T-cell (primary cell): ENCODE results near the gene PIP4K2B. TPM values are rescaled to one million over a fixed set of nuclear protein-coding genes. Genes with fewer than 3 reads are reported as not detected.

Source experiments
- ATAC-seq, 4 experiments: fragments of 200-7000 bp in 3 of 4; fragments of 150-1000 bp in 1 of 4; cut with Tn5 transposase; replicated peaks in 1 of 4; 1 replicate in 3 of 4; 2 replicates in 1 of 4; pipeline ENCODE4 v1.10.0; 2021; ENCODE audit warnings: moderate library complexity in 3 of 4, mild to moderate bottlenecking in 2 of 4, moderate number of reproducible peaks in 1 of 4
- CTCF ChIA-PET, 2 donors: fragments of 300-600 bp; sonication (Branson Sonifier 250); formaldehyde crosslinking; loops; one replicate each; lab custom pipeline; 2022; ENCODE audit warnings: antibody characterized with exemption in 2 of 2; lab: Charles Lee
- POLR2A ChIA-PET, 2 donors: fragments of 300-600 bp; sonication (Branson Sonifier 250); formaldehyde crosslinking; loops; one replicate each; lab custom pipeline; 2022; ENCODE audit warnings: antibody characterized with exemption in 2 of 2; lab: Charles Lee
- DNase-seq, 35 experiments: peaks; one replicate each; pipeline versions ENCODE4 v3.0.0 to v3.0.0-alpha.2; 2013 to 2023
- H3K27ac ChIP-seq: one replicate; pipeline ENCODE4 v1.5.1; 2013; ENCODE audit warnings: low read length
- H3K27me3 ChIP-seq, 2 experiments: replicated peaks in 1 of 2; 1 replicate in 1 of 2; 2 replicates in 1 of 2; pipeline versions ENCODE4 v1.6.1 to v1.7.0; 2013; ENCODE audit warnings: low read length in 1 of 2, mixed read lengths in 1 of 2; ENCODE audit not compliant: control insufficient read depth in 2 of 2, insufficient read depth in 2 of 2; ENCODE audit errors: extremely low read depth in 1 of 2
- H3K36me3 ChIP-seq, 2 donors: 1 replicate in 1 of 2; 2 replicates in 1 of 2; pipeline versions ENCODE4 v1.6.1 to v1.7.0; 2013; ENCODE audit warnings: low read length in 1 of 2; ENCODE audit not compliant: control insufficient read depth in 2 of 2, insufficient read depth in 1 of 2; ENCODE audit errors: extremely low read depth in 1 of 2
- H3K4me1 ChIP-seq, 2 experiments: 1 replicate in 1 of 2; 2 replicates in 1 of 2; pipeline versions ENCODE4 v1.6.1 to v1.7.0; 2013; ENCODE audit warnings: low read length in 2 of 2, mixed read lengths in 1 of 2; ENCODE audit not compliant: insufficient read depth in 2 of 2, control insufficient read depth in 1 of 2; ENCODE audit errors: extremely low read depth in 1 of 2
- H3K4me3 ChIP-seq, 2 donors: 1 replicate in 1 of 2; 2 replicates in 1 of 2; pipeline versions ENCODE4 v1.5.1 to v1.7.0; 2013; ENCODE audit warnings: mild to moderate bottlenecking in 2 of 2, low read length in 1 of 2, moderate library complexity in 1 of 2; ENCODE audit not compliant: control insufficient read depth in 1 of 2; ENCODE audit errors: extremely low read depth in 1 of 2
- H3K9me3 ChIP-seq: 2 replicates; pipeline ENCODE4 v1.7.0; 2013
- H3K27ac Mint-ChIP-seq, 2 donors: one replicate each; pipeline ENCODE4 v1.8.0; 2020 to 2021; ENCODE audit warnings: mild to moderate bottlenecking in 2 of 2, mixed read lengths in 2 of 2
- H3K27me3 Mint-ChIP-seq, 2 donors: one replicate each; pipeline ENCODE4 v1.8.0; 2021 to 2022; ENCODE audit warnings: mixed read lengths in 2 of 2
- H3K36me3 Mint-ChIP-seq: one replicate; pipeline ENCODE4 v1.8.0; 2021; ENCODE audit warnings: mixed read lengths
- H3K4me1 Mint-ChIP-seq, 3 donors: one replicate each; pipeline ENCODE4 v1.8.0; 2020 to 2022; ENCODE audit warnings: mixed read lengths in 3 of 3, mild to moderate bottlenecking in 1 of 3
- H3K4me3 Mint-ChIP-seq, 3 donors: one replicate each; pipeline ENCODE4 v1.8.0; 2020 to 2022; ENCODE audit warnings: mild to moderate bottlenecking in 3 of 3, mixed read lengths in 3 of 3, moderate library complexity in 3 of 3
- H3K9me3 Mint-ChIP-seq, 3 donors: one replicate each; pipeline ENCODE4 v1.8.0; 2020 to 2022; ENCODE audit warnings: mixed read lengths in 3 of 3
- WGBS: methylation state at CpG from one replicate; pipeline ENCODE4 v1.1.5; 2013; ENCODE audit warnings: missing lambda C conversion rate; ENCODE audit not compliant: insufficient coverage; 5-methylcytosine and 5-hydroxymethylcytosine counted together
- total RNA-seq, 35 experiments: library from RNA in 6 of 35; stranded (reverse) in 6 of 35; fragments of 120-200 nt in 1 of 35; gene quantifications; one replicate each; pipeline versions ENCODE4 v1.2.1 to v1.2.4 and lab custom pipeline; 2013 to 2026

The PIP4K2B gene
- total RNA-seq, 5 donors from 2014 or later (not counting 1 experiment from before 2014, with no cell fraction given): 36.4 to 60.3 (median 52.6) TPM

DNA sequence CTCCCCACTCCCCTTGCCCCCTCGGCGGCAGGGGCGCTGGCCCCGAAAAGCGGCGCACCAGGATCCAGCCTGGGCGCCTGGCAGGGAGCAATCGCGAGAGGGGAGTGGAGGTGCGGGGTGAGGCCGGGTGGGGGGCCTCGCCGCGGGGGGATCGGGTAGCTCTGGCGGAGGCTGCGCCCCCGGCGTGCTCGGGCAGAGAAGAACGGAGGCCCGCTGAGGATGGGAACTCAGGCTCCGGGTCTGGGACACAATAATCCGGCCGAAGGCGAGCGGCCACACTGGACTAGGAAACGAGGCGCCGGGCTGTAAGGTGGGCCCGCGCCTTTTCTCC lies 50.5 kb downstream of the PIP4K2B start:
- H3K4me3 ChIP-seq: peak overlapping the region; percentile 32 to 72
- Mint-ChIP-seq H3K27ac (no peak overlapping the region), H3K4me3 (peak overlapping the region; percentile 43 to 88 (median 57)), H3K9me3 (no peaks in the 10 kb centered on the region), H3K27me3 (peaks cover 21 to 58% of the 10 kb centered on the region in 2 donors), H3K36me3 (peaks cover 6% of the 10 kb centered on the region), H3K4me1 (peaks cover 53 to 56% (median 54%) of the 10 kb centered on the region in 3 donors)
- ATAC-seq: no peak
- peaks cover 0 to 2% of the 10 kb centered on the region in 2 donors for H3K36me3 ChIP-seq
- H3K4me1 ChIP-seq: peaks cover 36 to 74% of the 10 kb centered on the region in 2 experiments
- ChIA-PET CTCF (interaction anchor here in 1 of 2 donors (0.5 kb wide), 1 partner anchor 12 kb away, joined by 5 read pairs; no protein-coding TSS in a partner anchor), POLR2A (no interaction called here)
- no peak for DNase-seq
- peaks cover 4 to 65% of the 10 kb centered on the region in 2 experiments for H3K27me3 ChIP-seq
- H3K9me3 ChIP-seq: no peaks in the 10 kb centered on the region
- no peak overlapping the region for H3K27ac ChIP-seq
- under 1% methylated on average over 29 of the region's 32 CpGs for WGBS

DNA sequence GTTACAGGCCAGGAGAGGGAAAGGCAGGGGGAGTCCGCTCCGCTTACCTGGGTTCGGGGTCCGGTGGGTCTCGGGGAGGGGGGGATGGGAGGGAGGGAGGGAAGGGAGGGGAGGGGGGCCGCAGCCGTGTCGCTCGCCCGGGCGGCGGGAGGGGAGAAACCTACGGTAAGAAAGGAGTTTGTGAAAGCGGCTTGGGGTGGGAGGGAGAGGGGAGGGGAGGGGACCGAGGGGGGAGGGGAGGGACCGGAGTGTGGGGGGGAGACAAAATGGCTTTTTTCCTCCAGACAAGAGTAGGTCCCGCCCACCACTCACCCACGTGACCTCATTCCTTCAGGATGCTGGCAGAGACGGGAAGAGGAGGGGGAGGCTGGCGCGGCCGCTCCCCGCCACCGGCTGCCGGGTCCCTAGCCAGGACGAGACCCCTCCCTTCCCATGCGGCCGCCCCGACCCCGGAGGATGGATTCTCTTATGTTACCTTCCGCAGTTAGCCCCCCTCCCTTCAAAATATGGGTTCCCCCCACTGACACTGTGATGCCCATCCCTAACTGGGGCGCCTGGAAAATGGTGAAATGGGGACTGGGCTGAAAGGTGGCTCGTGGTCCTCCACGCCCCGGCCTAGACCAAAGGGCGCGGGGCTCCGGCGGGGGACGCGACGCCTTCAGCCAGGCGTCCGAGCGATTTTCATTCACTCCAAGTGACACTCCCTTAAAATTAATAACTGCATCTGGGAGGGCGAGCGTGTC lies 51.0 kb downstream of the PIP4K2B start, which contains the start of gene PCGF2:
PCGF2 (minus strand) TSS at position 188 of the 743 bp plus-strand sequence. CDS start 7,934 bp downstream, outside the sequence.
- H3K27me3 ChIP-seq: peaks cover 4 to 70% of the 10 kb centered on the region in 2 experiments
- H3K4me1 Mint-ChIP-seq: peaks cover 49 to 51% (median 49%) of the 10 kb centered on the region in 3 donors
- H3K4me3 Mint-ChIP-seq: peak within 1 kb of the TSS; percentile 64 to 88 (median 72)

DNA sequence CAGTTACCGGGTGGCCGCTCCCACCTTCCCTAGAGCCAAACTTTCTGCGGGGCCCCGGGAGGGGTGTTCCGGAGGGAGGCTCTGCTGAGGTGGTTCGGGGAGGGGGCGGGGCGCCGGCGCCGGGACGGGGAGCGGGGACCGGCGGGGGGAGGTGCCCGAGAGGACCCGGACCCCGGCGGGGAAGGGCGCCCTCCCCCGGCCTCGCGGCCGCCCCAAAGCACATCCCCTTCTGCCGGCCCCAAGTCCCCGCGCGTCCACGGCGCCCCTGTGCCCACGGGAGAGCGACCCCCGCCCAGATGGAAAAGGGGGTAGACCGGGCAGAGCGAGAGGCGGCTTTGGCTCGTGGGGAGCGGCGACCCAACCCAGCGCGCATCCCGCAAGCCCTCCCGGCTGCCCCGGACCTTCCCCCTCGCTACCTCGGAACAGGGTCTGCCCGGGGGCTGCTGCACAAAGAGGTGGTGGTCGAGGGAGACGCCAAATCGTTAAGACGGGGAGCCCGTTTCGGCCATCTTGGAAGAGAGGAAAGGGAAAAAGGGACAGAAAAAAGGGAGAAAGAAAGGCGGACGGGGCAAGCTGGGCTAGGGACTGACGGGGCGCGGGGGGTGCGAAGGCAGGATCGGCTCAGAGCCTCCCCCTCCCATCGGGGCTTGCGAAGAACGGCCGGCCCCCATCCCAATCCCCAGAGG lies 51.8 kb downstream of the PIP4K2B start:
- under 1% methylated on average over 46 of the region's 64 CpGs for WGBS
- no peaks in the 10 kb centered on the region for H3K9me3 ChIP-seq
- peaks cover 36 to 62% of the 10 kb centered on the region in 2 experiments for H3K4me1 ChIP-seq
- H3K4me1 Mint-ChIP-seq: peaks cover 42 to 47% (median 45%) of the 10 kb centered on the region in 3 donors
- no peak overlapping the region for H3K27ac ChIP-seq
- POLR2A ChIA-PET: no interaction called here
- ATAC-seq (no peak), DNase-seq (peak in 1 of 35 experiments; percentile 26)
- H3K27ac Mint-ChIP-seq: no peak overlapping the region
- peak overlapping the region; percentile 38 to 58 for H3K4me3 ChIP-seq
- peak overlapping the region; percentile 64 to 72 (median 70) for H3K4me3 Mint-ChIP-seq
- H3K27me3 ChIP-seq: peaks cover 4 to 74% of the 10 kb centered on the region in 2 experiments
- H3K9me3 Mint-ChIP-seq: no peaks in the 10 kb centered on the region
- CTCF ChIA-PET: no interaction called here
- peaks cover 21 to 68% of the 10 kb centered on the region in 2 donors for H3K27me3 Mint-ChIP-seq
- H3K36me3 Mint-ChIP-seq: peaks cover 2% of the 10 kb centered on the region
- H3K36me3 ChIP-seq: no peaks in the 10 kb centered on the region

More for the DNA sequence above, 51.0 kb downstream of the PIP4K2B start, which contains the start of gene PCGF2:
- peaks cover 3% of the 10 kb centered on the region for H3K36me3 Mint-ChIP-seq
- H3K27ac Mint-ChIP-seq: no peak within 1 kb of the TSS
- DNase-seq (no peak), ATAC-seq (no peak)
- peak within 1 kb of the TSS; percentile 38 to 72 for H3K4me3 ChIP-seq
- H3K9me3 Mint-ChIP-seq: no peaks in the 10 kb centered on the region
- no peaks in the 10 kb centered on the region for H3K36me3 ChIP-seq
- ChIA-PET POLR2A (no interaction called here), CTCF (no interaction called here)
- no peak within 1 kb of the TSS for H3K27ac ChIP-seq
- 3% methylated on average over 12 of the region's 47 CpGs for whole genome bisulfite sequencing
- peaks cover 36 to 68% of the 10 kb centered on the region in 2 experiments for H3K4me1 ChIP-seq
- peaks cover 21 to 63% of the 10 kb centered on the region in 2 donors for H3K27me3 Mint-ChIP-seq
- no peaks in the 10 kb centered on the region for H3K9me3 ChIP-seq

DNA sequence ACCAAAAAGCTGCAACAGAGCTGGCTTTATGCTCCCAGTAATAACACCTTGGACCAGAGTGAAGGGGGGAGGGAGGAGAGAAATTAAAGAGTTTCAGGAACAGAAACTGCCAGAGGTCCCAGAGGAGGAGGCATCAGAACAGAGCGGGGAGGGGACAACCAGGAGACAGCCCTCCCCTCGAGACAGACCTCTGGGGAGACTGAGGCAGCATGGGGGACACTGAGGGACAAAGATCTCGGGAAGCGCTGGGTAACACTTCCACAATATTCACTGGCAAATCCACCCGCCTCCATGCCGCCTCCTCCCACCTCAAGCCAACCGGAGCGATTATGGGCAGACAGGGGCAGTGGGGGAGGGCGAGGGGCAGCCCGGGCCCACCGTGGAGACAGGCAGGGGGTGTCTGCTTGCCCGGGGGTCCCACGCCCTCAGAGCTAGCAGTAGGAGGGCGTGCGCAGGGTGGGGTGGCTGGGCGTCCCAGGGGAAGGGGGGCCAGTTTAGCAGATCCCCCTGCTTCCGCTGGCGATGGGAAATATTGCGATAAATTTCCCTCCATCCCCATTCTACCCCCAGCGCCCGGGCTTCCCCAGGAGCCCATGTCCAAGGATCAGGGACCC lies 52.4 kb downstream of the PIP4K2B start:
- WGBS: 80% methylated on average over 1 of the region's 21 CpGs
- Mint-ChIP-seq H3K4me1 (peaks cover 40 to 42% (median 41%) of the 10 kb centered on the region in 3 donors), H3K36me3 (no peaks in the 10 kb centered on the region)

DNA sequence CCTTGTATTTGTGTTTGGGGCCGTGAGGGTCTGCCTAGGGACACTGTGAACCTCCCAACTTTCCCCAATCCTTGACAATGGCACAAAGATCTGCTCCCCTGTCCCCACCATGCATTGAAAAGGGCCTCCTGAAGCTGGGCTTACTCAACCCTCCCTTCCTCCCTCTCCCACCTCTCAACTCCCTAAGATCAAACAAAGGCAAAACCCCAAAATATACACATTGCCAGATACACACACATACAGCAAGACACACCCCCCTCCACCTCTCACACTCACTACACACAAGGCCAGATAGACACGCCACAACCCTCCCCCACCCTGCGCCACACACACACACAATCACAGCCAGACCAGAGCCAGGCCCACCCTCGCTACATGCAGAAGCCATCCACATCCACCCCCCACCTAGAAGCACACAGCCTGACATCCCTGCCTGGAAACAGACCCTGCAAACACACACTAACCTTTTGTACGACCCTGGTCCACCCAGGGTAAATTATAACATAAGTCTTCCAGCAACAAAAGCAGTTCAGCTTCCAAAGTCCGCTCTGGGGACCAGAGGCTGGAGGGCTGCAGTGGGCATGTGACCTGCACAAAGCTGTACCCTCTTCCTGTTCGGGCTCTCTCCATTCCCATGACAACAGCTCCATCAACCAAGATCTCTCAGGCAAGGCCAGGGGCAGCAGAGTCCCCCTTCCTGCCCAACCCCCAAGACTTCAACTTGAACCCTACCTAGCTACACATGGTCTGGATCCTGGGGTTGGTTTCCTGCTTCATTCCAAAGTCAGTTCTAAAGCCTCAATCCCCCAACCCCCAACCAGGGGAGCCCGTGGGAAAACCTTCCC lies 53.1 kb downstream of the PIP4K2B start:
- Histone ChIP-seq H3K4me1 (peaks cover 36 to 51% of the 10 kb centered on the region in 2 experiments), H3K4me3 (no peak overlapping the region), H3K36me3 (no peaks in the 10 kb centered on the region), H3K27ac (no peak overlapping the region), H3K27me3 (peaks cover 4 to 84% of the 10 kb centered on the region in 2 experiments), H3K9me3 (no peaks in the 10 kb centered on the region)
- H3K27me3 Mint-ChIP-seq: peaks cover 19 to 63% of the 10 kb centered on the region in 2 donors
- POLR2A ChIA-PET: no interaction called here
- CTCF ChIA-PET: interaction anchor here in 1 of 2 donors (1.1 kb wide), 1 partner anchor 15 kb away, joined by 3 read pairs; no protein-coding TSS in a partner anchor
- no peaks in the 10 kb centered on the region for H3K36me3 Mint-ChIP-seq
- WGBS: 77% methylated on average over 7 of the region's 8 CpGs
- H3K27ac Mint-ChIP-seq: peak overlapping the region in 1 of 2 donors; percentile 25
- no peaks in the 10 kb centered on the region for H3K9me3 Mint-ChIP-seq
- peaks cover 33 to 36% (median 35%) of the 10 kb centered on the region in 3 donors for H3K4me1 Mint-ChIP-seq
- H3K4me3 Mint-ChIP-seq: peak overlapping the region; percentile 28 to 70 (median 56)
- no peak for DNase-seq
- no peak for ATAC-seq

More for the DNA sequence above, 52.4 kb downstream of the PIP4K2B start:
- CTCF ChIA-PET: interaction anchor here in 1 of 2 donors (1.1 kb wide), 1 partner anchor 16 kb away, joined by 3 read pairs; no protein-coding TSS in a partner anchor
- Histone ChIP-seq H3K9me3 (no peaks in the 10 kb centered on the region), H3K36me3 (no peaks in the 10 kb centered on the region), H3K27me3 (peaks cover 4 to 79% of the 10 kb centered on the region in 2 experiments), H3K4me3 (peak overlapping the region in 1 of 2 donors; percentile 38), H3K4me1 (peaks cover 36 to 58% of the 10 kb centered on the region in 2 experiments), H3K27ac (no peak overlapping the region)
- no peak for ATAC-seq
- POLR2A ChIA-PET: no interaction called here
- Mint-ChIP-seq H3K4me3 (peak overlapping the region; percentile 28 to 70 (median 56)), H3K27me3 (peaks cover 21 to 68% of the 10 kb centered on the region in 2 donors), H3K9me3 (no peaks in the 10 kb centered on the region), H3K27ac (no peak overlapping the region)
- no peak for DNase-seq
